ENCODE data around the gene USPL1.

- TF ChIP-seq EZH2 (IDR thresholded peaks at IDR 0.05) (no peak), CTCF (IDR thresholded peaks at IDR 0.05) (no peak), EZH2phosphoT487 (IDR thresholded peaks at IDR 0.05) (no peak)
Observed at GRCh38 chr13:30610311-30610710, 7.4 kb upstream of the USPL1 start.
